Osteoblast (primary cell): ENCODE measurements around the gene POLL. TPM values are rescaled to one million over a fixed set of nuclear protein-coding genes. Genes with fewer than 3 reads are reported as not detected.

Source experiments
- DNase-seq: peaks from one replicate; pipeline ENCODE4 v3.0.0; 2011; ENCODE audit warnings: low spot score, mixed read lengths; ENCODE audit not compliant: insufficient read length; ENCODE audit errors: missing footprints
- H2AFZ ChIP-seq: 2 replicates; pipeline ENCODE4 v1.6.0; 2011; ENCODE audit warnings: mild to moderate bottlenecking, low read length
- H3K27ac ChIP-seq: 2 replicates; pipeline ENCODE4 v1.5.1; 2011; ENCODE audit warnings: mild to moderate bottlenecking, low read depth, low read length, moderate library complexity
- H3K27me3 ChIP-seq: 2 replicates; pipeline ENCODE4 v1.6.0; 2012; ENCODE audit warnings: mild to moderate bottlenecking, control low read depth, inconsistent platforms, low read length, moderate library complexity; ENCODE audit not compliant: insufficient read depth
- H3K36me3 ChIP-seq: 2 replicates; pipeline ENCODE4 v1.5.1; 2011; ENCODE audit warnings: mild to moderate bottlenecking, low read length, control low read depth, moderate library complexity; ENCODE audit not compliant: insufficient read depth
- H3K4me1 ChIP-seq: 2 replicates; pipeline ENCODE4 v1.5.1; 2011; ENCODE audit warnings: mild to moderate bottlenecking, low read length, control low read depth, moderate library complexity; ENCODE audit not compliant: insufficient read depth
- H3K4me2 ChIP-seq: 2 replicates; pipeline ENCODE4 v1.6.0; 2011; ENCODE audit warnings: mild to moderate bottlenecking, low read length; ENCODE audit not compliant: insufficient read depth
- H3K4me3 ChIP-seq: fragments of 200-600 bp; sonication (generic); 3 replicates; pipeline ENCODE4 v1.5.1; 2012; ENCODE audit warnings: mild to moderate bottlenecking, low read length, inconsistent platforms; ENCODE audit not compliant: insufficient read depth
- H3K79me2 ChIP-seq: 2 replicates; pipeline ENCODE4 v1.6.0; 2012; ENCODE audit warnings: mild to moderate bottlenecking, low read length, control low read depth, inconsistent platforms; ENCODE audit not compliant: insufficient read depth
- H3K9me3 ChIP-seq: 2 replicates; pipeline ENCODE4 v1.5.1; 2011; ENCODE audit warnings: low read depth, low read length, control low read depth
- H4K20me1 ChIP-seq: 2 replicates; pipeline ENCODE4 v1.6.0; 2012; ENCODE audit warnings: mild to moderate bottlenecking, low read length, control low read depth; ENCODE audit not compliant: insufficient read depth
- CTCF ChIP-seq: IDR thresholded peaks from 2 replicates; pipeline ENCODE4 v1.5.1; 2011; ENCODE audit warnings: mild to moderate bottlenecking, low read depth, low read length, moderate library complexity; ENCODE audit errors: extremely low read depth
- small RNA-seq: library from RNA; depleted of rRNA; stranded (forward); fragments of <200 nt; gene quantifications from one replicate; pipeline ENCODE3, GENCODE V24; 2012
- total RNA-seq: library from RNA; depleted of rRNA; stranded (reverse); fragments of >200 nt; gene quantifications from 2 replicates; pipeline ENCODE4 v1.2.3, GENCODE V29; 2012

The POLL gene
- total RNA-seq, 1 donor: 18.5 TPM

GRCh38 chr10:101536800-101537199 lies 51.3 kb downstream of the POLL start:
- no peak overlapping the region for H3K4me2 ChIP-seq
- H2AFZ ChIP-seq: no peak overlapping the region
- no peak for DNase-seq
- no peaks in the 10 kb centered on the region for H4K20me1 ChIP-seq
- peaks cover 19% of the 10 kb centered on the region for H3K36me3 ChIP-seq
- no peaks in the 10 kb centered on the region for H3K79me2 ChIP-seq
- H3K9me3 ChIP-seq: no peaks in the 10 kb centered on the region
- no peaks in the 10 kb centered on the region for H3K27me3 ChIP-seq
- peak; percentile 58 for TF ChIP-seq CTCF
- no peak overlapping the region for H3K27ac ChIP-seq
- H3K4me3 ChIP-seq: no peak overlapping the region
- no peaks in the 10 kb centered on the region for H3K4me1 ChIP-seq

GRCh38 chr10:101535949-101536348 lies 52.1 kb downstream of the POLL start:
- Histone ChIP-seq H3K27me3 (no peaks in the 10 kb centered on the region), H3K9me3 (no peaks in the 10 kb centered on the region), H3K4me3 (no peak overlapping the region), H3K79me2 (no peaks in the 10 kb centered on the region), H2AFZ (no peak overlapping the region), H3K27ac (no peak overlapping the region), H3K4me1 (no peaks in the 10 kb centered on the region), H3K4me2 (no peak overlapping the region), H4K20me1 (no peaks in the 10 kb centered on the region), H3K36me3 (peaks cover 19% of the 10 kb centered on the region)
- no peak for DNase-seq
- no peak for TF ChIP-seq CTCF

GRCh38 chr10:101529725-101530553 lies 58.1 kb downstream of the POLL start:
- no peak for DNase-seq
- TF ChIP-seq CTCF: no peak
- Histone ChIP-seq H3K4me2 (no peak overlapping the region), H3K9me3 (no peaks in the 10 kb centered on the region), H3K27ac (no peak overlapping the region), H3K4me3 (no peak overlapping the region), H4K20me1 (no peaks in the 10 kb centered on the region), H2AFZ (no peak overlapping the region), H3K36me3 (peaks cover 9% of the 10 kb centered on the region), H3K4me1 (no peaks in the 10 kb centered on the region), H3K79me2 (no peaks in the 10 kb centered on the region), H3K27me3 (no peaks in the 10 kb centered on the region)

- Histone ChIP-seq H3K79me2 (no peaks in the 10 kb centered on the region), H3K27ac (no peak overlapping the region), H3K27me3 (no peaks in the 10 kb centered on the region), H4K20me1 (no peaks in the 10 kb centered on the region), H2AFZ (no peak overlapping the region), H3K4me1 (no peaks in the 10 kb centered on the region), H3K4me2 (no peak overlapping the region), H3K4me3 (no peak overlapping the region), H3K9me3 (no peaks in the 10 kb centered on the region), H3K36me3 (peaks cover 9% of the 10 kb centered on the region)
- no peak for DNase-seq
- no peak for TF ChIP-seq CTCF
Measured at GRCh38 chr10:101529207-101529606, 58.9 kb downstream of the POLL start.

Small RNA genes within 50 kb of the gene (small RNA-seq; reads per million reads assigned to genes)
- gene MIR3158-1: 11.7 reads per million, percentile 92 among the genes with 10 or more reads in this experiment
- gene RNU6-1165P: not detected

Other genes with a start within 250 kb of the POLL start
- 11.2 and 11.8 TPM in 2 replicates for gene BTRC, start 234.1 kb downstream of the POLL start, total RNA-seq
- gene DPCD, start 64 bp upstream of the POLL start, total RNA-seq: 28.9 and 36.2 TPM in 2 replicates
- gene FBXW4, start 106.9 kb upstream of the POLL start, total RNA-seq: 40.2 and 41.8 TPM in 2 replicates
- not detected in 2 replicates for gene FGF8, start 187.9 kb upstream of the POLL start, total RNA-seq
- gene NPM3, start 195.2 kb upstream of the POLL start, total RNA-seq: 47.7 and 64.8 TPM in 2 replicates
- 115 and 121 TPM in 2 replicates for gene OGA, start 230.2 kb upstream of the POLL start, total RNA-seq